GM12878 (cell line): ENCODE measurements around the gene PPP1R2.
"Not testable (repeated sequence)": the region's sequence is repeated elsewhere in the genome, so short reads cannot be mapped to it uniquely, and the experiment has no call there.

ENCODE experiments used
- CBX3 ChIP-seq: fragments of 200-600 bp; sonication (generic); IDR thresholded peaks from 2 replicates; pipeline ENCODE4 v1.6.1; 2016; ENCODE audit warnings: low read depth, borderline replicate concordance
- CEBPB ChIP-seq, 2 experiments: fragments of 150-350 bp in 1 of 2; IDR thresholded peaks; 2 replicates each; pipeline ENCODE4 v1.6.1; 2012 to 2014; ENCODE audit warnings: low read depth in 2 of 2, low read length in 2 of 2, borderline replicate concordance in 1 of 2, inconsistent platforms in 1 of 2
- NR2C2 ChIP-seq: IDR thresholded peaks from 2 replicates; pipeline ENCODE4 v1.6.1; 2011; ENCODE audit warnings: borderline replicate concordance, low read depth; ENCODE audit not compliant: control insufficient read depth, insufficient read length
- POLR2A ChIP-seq: IDR thresholded peaks from 2 replicates; pipeline ENCODE4 v1.6.1; 2011; ENCODE audit warnings: low read depth, mild to moderate bottlenecking, low read length
- RAD21 ChIP-seq: IDR thresholded peaks from 2 replicates; pipeline ENCODE4 v1.6.1; 2011; ENCODE audit warnings: mild to moderate bottlenecking, low read depth, low read length, moderate library complexity; ENCODE audit not compliant: insufficient read depth
- TAF1 ChIP-seq: IDR thresholded peaks from 2 replicates; pipeline ENCODE4 v1.6.1; 2011; ENCODE audit warnings: mild to moderate bottlenecking, low read depth, low read length, borderline replicate concordance
- TCF12 ChIP-seq: IDR thresholded peaks from 2 replicates; pipeline ENCODE4 v1.6.1; 2011; ENCODE audit warnings: low read depth, mild to moderate bottlenecking, low read length
- TF ChIP-seq, protein P1 (sequence below), 3 experiments: IDR thresholded peaks in 2 of 3; conservative IDR thresholded peaks in 1 of 3; 2 replicates each; pipeline ENCODE4 v1.5.1; 2011; ENCODE audit warnings: low read depth in 3 of 3, low read length in 3 of 3, mild to moderate bottlenecking in 3 of 3, control low read depth in 2 of 3, moderate library complexity in 2 of 3, inconsistent platforms in 1 of 3, mixed read lengths in 1 of 3; ENCODE audit not compliant: control insufficient read depth in 2 of 3, insufficient read depth in 1 of 3; ENCODE audit errors: extremely low read depth in 1 of 3

DNA sequence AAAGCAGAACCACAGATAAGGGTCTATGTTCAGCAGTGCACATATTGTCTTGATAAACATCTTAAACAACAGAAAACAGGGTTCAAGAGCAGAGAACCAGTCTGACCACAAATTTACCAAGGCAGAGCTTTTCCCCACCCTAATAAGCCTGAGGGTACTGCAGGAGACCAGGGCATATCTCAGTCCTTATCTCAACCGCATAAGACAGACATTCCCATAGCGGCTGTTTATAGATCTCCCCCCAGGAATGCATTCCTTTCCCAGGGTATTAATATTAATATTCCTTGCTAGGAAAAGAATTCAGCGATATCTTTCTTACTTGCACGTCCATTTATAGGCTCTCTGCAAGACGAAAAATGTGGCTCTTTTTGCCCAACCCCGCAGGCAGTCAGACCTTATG is 46.7 kb upstream of the PPP1R2 start:
- TF ChIP-seq TAF1; RAD21; POLR2A; CEBPB (IDR thresholded peaks at IDR 0.05; ENCODE audit: borderline replicate concordance in 1 of 2, low read depth in 2 of 2, low read length in 2 of 2); TCF12; CBX3; NR2C2: not testable (repeated sequence)
- TF ChIP-seq, protein P1, sequence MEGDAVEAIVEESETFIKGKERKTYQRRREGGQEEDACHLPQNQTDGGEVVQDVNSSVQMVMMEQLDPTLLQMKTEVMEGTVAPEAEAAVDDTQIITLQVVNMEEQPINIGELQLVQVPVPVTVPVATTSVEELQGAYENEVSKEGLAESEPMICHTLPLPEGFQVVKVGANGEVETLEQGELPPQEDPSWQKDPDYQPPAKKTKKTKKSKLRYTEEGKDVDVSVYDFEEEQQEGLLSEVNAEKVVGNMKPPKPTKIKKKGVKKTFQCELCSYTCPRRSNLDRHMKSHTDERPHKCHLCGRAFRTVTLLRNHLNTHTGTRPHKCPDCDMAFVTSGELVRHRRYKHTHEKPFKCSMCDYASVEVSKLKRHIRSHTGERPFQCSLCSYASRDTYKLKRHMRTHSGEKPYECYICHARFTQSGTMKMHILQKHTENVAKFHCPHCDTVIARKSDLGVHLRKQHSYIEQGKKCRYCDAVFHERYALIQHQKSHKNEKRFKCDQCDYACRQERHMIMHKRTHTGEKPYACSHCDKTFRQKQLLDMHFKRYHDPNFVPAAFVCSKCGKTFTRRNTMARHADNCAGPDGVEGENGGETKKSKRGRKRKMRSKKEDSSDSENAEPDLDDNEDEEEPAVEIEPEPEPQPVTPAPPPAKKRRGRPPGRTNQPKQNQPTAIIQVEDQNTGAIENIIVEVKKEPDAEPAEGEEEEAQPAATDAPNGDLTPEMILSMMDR (IDR thresholded peaks at IDR 0.05 in 2 of 3, conservative IDR thresholded peaks at IDR 0.05 in 1 of 3; ENCODE audit: control insufficient read depth in 2 of 3, extremely low read depth in 1 of 3, insufficient read depth in 1 of 3, low read depth in 3 of 3, low read length in 3 of 3): not testable (repeated sequence)
